GM19025 (cell line): ENCODE data around the gene XPNPEP3.
"Not testable (repeated sequence)": the region's sequence is repeated elsewhere in the genome, so short reads cannot be mapped to it uniquely, and the experiment has no call there.

Experiments used
- ATAC-seq: cut with Tn5 transposase; IDR thresholded peaks from one replicate; pipeline ENCODE4 v1.9.1; 2021; ENCODE audit warnings: mild to moderate bottlenecking, low read depth, moderate library complexity; ENCODE audit not compliant: unreplicated experiment

The XPNPEP3 gene

GRCh38 chr22:40855979-40856512 is 902 bp upstream of the XPNPEP3 start:
- ATAC-seq: peak; percentile 16

- no peak for ATAC-seq
These were observed 434 bp downstream of the XPNPEP3 start for GRCh38 chr22:40857309-40857855.

GRCh38 chr22:40862013-40862412 is 5.1 kb downstream of the XPNPEP3 start, which contains the start of gene DNAJB7:
Gene DNAJB7 (minus strand): TSS chr22:40862113. CDS start chr22:40861994, 119 bp downstream.
- ATAC-seq: no peak

- ATAC-seq: no peak
These were observed 5.6 kb downstream of the XPNPEP3 start for GRCh38 chr22:40862537-40862936.

GRCh38 chr22:40867109-40867508 is 10.2 kb downstream of the XPNPEP3 start:
- ATAC-seq: no peak

- not testable (repeated sequence) for ATAC-seq
These were observed 11.4 kb downstream of the XPNPEP3 start for GRCh38 chr22:40868379-40868778.

- no peak for ATAC-seq
These were observed 17.1 kb downstream of the XPNPEP3 start for GRCh38 chr22:40874016-40874415.

- ATAC-seq: no peak
These were observed 18.2 kb downstream of the XPNPEP3 start for GRCh38 chr22:40875111-40875510.

GRCh38 chr22:40876907-40877306 is 20.0 kb downstream of the XPNPEP3 start:
- ATAC-seq: no peak

GRCh38 chr22:40877488-40877887 is 20.5 kb downstream of the XPNPEP3 start:
- ATAC-seq: no peak

GRCh38 chr22:40878922-40879321 is 22.0 kb downstream of the XPNPEP3 start:
- ATAC-seq: no peak

- no peak for ATAC-seq
These were observed 32.2 kb downstream of the XPNPEP3 start for GRCh38 chr22:40889116-40889515.

- ATAC-seq: no peak
These were observed 33.9 kb downstream of the XPNPEP3 start for GRCh38 chr22:40890881-40891280.

- no peak for ATAC-seq
These were observed 37.5 kb downstream of the XPNPEP3 start for GRCh38 chr22:40894417-40894816.

- no peak for ATAC-seq
These were observed 42.0 kb downstream of the XPNPEP3 start for GRCh38 chr22:40898850-40899357.

GRCh38 chr22:40904101-40904500 is 47.2 kb downstream of the XPNPEP3 start:
- no peak for ATAC-seq

- ATAC-seq: no peak
These were observed 51.9 kb downstream of the XPNPEP3 start for GRCh38 chr22:40908895-40909294.

- ATAC-seq: no peak
These were observed 54.8 kb downstream of the XPNPEP3 start for GRCh38 chr22:40911772-40912171.

GRCh38 chr22:40912987-40913386 is 56.0 kb downstream of the XPNPEP3 start:
- ATAC-seq: not testable (repeated sequence)

- no peak for ATAC-seq
These were observed 62.5 kb downstream of the XPNPEP3 start for GRCh38 chr22:40919446-40919845.

- ATAC-seq: no peak
These were observed 63.6 kb downstream of the XPNPEP3 start for GRCh38 chr22:40920526-40920925.
